T-helper 17 cell (primary cell): ENCODE measurements around the gene IREB2. TPM values are rescaled to one million over a fixed set of nuclear protein-coding genes. Genes with fewer than 3 reads are reported as not detected.

Experiments used
- ATAC-seq: fragments of 150-1000 bp; cut with Tn5 transposase; 2 replicates; pipeline ENCODE4 v1.10.0; 2021; ENCODE audit warnings: mild to moderate bottlenecking, moderate library complexity
- DNase-seq, 3 donors: peaks; one replicate each; pipeline versions ENCODE4 v3.0.0 to v3.0.0-alpha.2; 2020 to 2021
- H3K9me3 ChIP-seq: one replicate; pipeline ENCODE4 v1.7.0; 2013; ENCODE audit warnings: low read length, mild to moderate bottlenecking; ENCODE audit not compliant: control insufficient read depth, poor library complexity, severe bottlenecking
- H3K27ac Mint-ChIP-seq: one replicate; pipeline ENCODE4 v1.8.0; 2022; ENCODE audit warnings: mild to moderate bottlenecking, moderate library complexity, mixed read lengths
- H3K27me3 Mint-ChIP-seq: one replicate; pipeline ENCODE4 v1.8.0; 2022; ENCODE audit warnings: mixed read lengths
- H3K36me3 Mint-ChIP-seq: one replicate; pipeline ENCODE4 v1.8.0; 2022; ENCODE audit warnings: low read depth, mixed read lengths
- H3K4me1 Mint-ChIP-seq: one replicate; pipeline ENCODE4 v1.8.0; 2022; ENCODE audit warnings: mild to moderate bottlenecking, mixed read lengths
- H3K4me3 Mint-ChIP-seq: one replicate; pipeline ENCODE4 v1.8.0; 2022; ENCODE audit warnings: mild to moderate bottlenecking, moderate library complexity, mixed read lengths
- total RNA-seq, 4 donors: library from RNA in 2 of 4; stranded (reverse) in 2 of 4; gene quantifications; one replicate each; pipeline ENCODE4 v1.2.3 and lab custom pipeline; 2022 to 2026

Gene IREB2
- total RNA-seq, 2 donors from 2014 or later = 51.9 to 56.3 TPM

- Mint-ChIP-seq H3K27ac (peak overlapping the region; percentile 49), H3K27me3 (no peaks in the 10 kb centered on the region), H3K4me3 (no peak overlapping the region), H3K4me1 (peaks cover 58% of the 10 kb centered on the region), H3K36me3 (peaks cover 8% of the 10 kb centered on the region)
- no peak for ATAC-seq
- H3K9me3 ChIP-seq = no peaks in the 10 kb centered on the region
- no peak for DNase-seq
These were observed 11.4 kb downstream of the IREB2 start for GRCh38 chr15:78449220-78449999.

- Mint-ChIP-seq H3K27ac (peak overlapping the region; percentile 49), H3K27me3 (no peaks in the 10 kb centered on the region), H3K4me1 (peaks cover 63% of the 10 kb centered on the region), H3K36me3 (peaks cover 8% of the 10 kb centered on the region), H3K4me3 (no peak overlapping the region)
- ATAC-seq = no peak
- no peaks in the 10 kb centered on the region for H3K9me3 ChIP-seq
- no peak for DNase-seq
These were observed 12.4 kb downstream of the IREB2 start for GRCh38 chr15:78450285-78450858.

GRCh38 chr15:78452485-78452884 lies 14.5 kb downstream of the IREB2 start:
- DNase-seq (no peak), ATAC-seq (no peak)
- H3K27me3 Mint-ChIP-seq = no peaks in the 10 kb centered on the region
- H3K36me3 Mint-ChIP-seq = peaks cover 2% of the 10 kb centered on the region
- no peak overlapping the region for H3K4me3 Mint-ChIP-seq
- peaks cover 58% of the 10 kb centered on the region for H3K4me1 Mint-ChIP-seq
- no peaks in the 10 kb centered on the region for H3K9me3 ChIP-seq
- H3K27ac Mint-ChIP-seq = peak overlapping the region; percentile 90

GRCh38 chr15:78453447-78453846 lies 15.4 kb downstream of the IREB2 start:
- peaks cover 2% of the 10 kb centered on the region for H3K36me3 Mint-ChIP-seq
- H3K27ac Mint-ChIP-seq = peak overlapping the region; percentile 90
- no peaks in the 10 kb centered on the region for H3K27me3 Mint-ChIP-seq
- H3K4me3 Mint-ChIP-seq = peak overlapping the region; percentile 73
- no peak for ATAC-seq
- DNase-seq = no peak
- peaks cover 55% of the 10 kb centered on the region for H3K4me1 Mint-ChIP-seq
- no peaks in the 10 kb centered on the region for H3K9me3 ChIP-seq

GRCh38 chr15:78454992-78455391 lies 17.0 kb downstream of the IREB2 start:
- peaks cover 55% of the 10 kb centered on the region for H3K4me1 Mint-ChIP-seq
- peaks cover 2% of the 10 kb centered on the region for H3K36me3 Mint-ChIP-seq
- H3K9me3 ChIP-seq = no peaks in the 10 kb centered on the region
- DNase-seq = no peak
- peak overlapping the region; percentile 10 for H3K4me3 Mint-ChIP-seq
- no peaks in the 10 kb centered on the region for H3K27me3 Mint-ChIP-seq
- H3K27ac Mint-ChIP-seq = no peak overlapping the region
- ATAC-seq = peak; percentile 47

- no peak for DNase-seq
- H3K4me3 Mint-ChIP-seq = no peak overlapping the region
- peak overlapping the region; percentile 81 for H3K27ac Mint-ChIP-seq
- H3K9me3 ChIP-seq = no peaks in the 10 kb centered on the region
- H3K27me3 Mint-ChIP-seq = no peaks in the 10 kb centered on the region
- ATAC-seq = no peak
- H3K4me1 Mint-ChIP-seq = peaks cover 52% of the 10 kb centered on the region
- peaks cover 2% of the 10 kb centered on the region for H3K36me3 Mint-ChIP-seq
These were observed 17.7 kb downstream of the IREB2 start for GRCh38 chr15:78455749-78456148.

- H3K9me3 ChIP-seq = no peaks in the 10 kb centered on the region
- Mint-ChIP-seq H3K4me1 (peaks cover 57% of the 10 kb centered on the region), H3K27me3 (no peaks in the 10 kb centered on the region), H3K36me3 (peaks cover 2% of the 10 kb centered on the region), H3K27ac (peak overlapping the region; percentile 81), H3K4me3 (no peak overlapping the region)
- DNase-seq (no peak), ATAC-seq (no peak)
These were observed 18.4 kb downstream of the IREB2 start for GRCh38 chr15:78456426-78456825.

- DNase-seq (no peak), ATAC-seq (no peak)
- Mint-ChIP-seq H3K27me3 (no peaks in the 10 kb centered on the region), H3K27ac (peak overlapping the region; percentile 74), H3K4me3 (peak overlapping the region; percentile 45), H3K36me3 (no peaks in the 10 kb centered on the region), H3K4me1 (peaks cover 55% of the 10 kb centered on the region)
- no peaks in the 10 kb centered on the region for H3K9me3 ChIP-seq
These were observed 19.1 kb downstream of the IREB2 start for GRCh38 chr15:78457101-78457500.

- H3K9me3 ChIP-seq = no peaks in the 10 kb centered on the region
- H3K4me3 Mint-ChIP-seq = peak overlapping the region; percentile 36
- DNase-seq = no peak
- H3K4me1 Mint-ChIP-seq = peaks cover 37% of the 10 kb centered on the region
- no peaks in the 10 kb centered on the region for H3K27me3 Mint-ChIP-seq
- H3K36me3 Mint-ChIP-seq = peaks cover 6% of the 10 kb centered on the region
- peak overlapping the region; percentile 56 for H3K27ac Mint-ChIP-seq
- ATAC-seq = no peak
These were observed 22.7 kb downstream of the IREB2 start for GRCh38 chr15:78460737-78461136.

GRCh38 chr15:78461171-78461888 lies 23.3 kb downstream of the IREB2 start:
- Mint-ChIP-seq H3K4me3 (peak overlapping the region; percentile 36), H3K27me3 (no peaks in the 10 kb centered on the region), H3K4me1 (peaks cover 37% of the 10 kb centered on the region), H3K36me3 (peaks cover 6% of the 10 kb centered on the region), H3K27ac (peak overlapping the region; percentile 56)
- H3K9me3 ChIP-seq = no peaks in the 10 kb centered on the region
- peak; percentile 85 for ATAC-seq
- DNase-seq = no peak

GRCh38 chr15:78469031-78469430 lies 31.0 kb downstream of the IREB2 start:
- H3K27me3 Mint-ChIP-seq = no peaks in the 10 kb centered on the region
- no peak overlapping the region for H3K4me3 Mint-ChIP-seq
- no peak for DNase-seq
- peaks cover 2% of the 10 kb centered on the region for H3K36me3 Mint-ChIP-seq
- H3K4me1 Mint-ChIP-seq = peaks cover 2% of the 10 kb centered on the region
- H3K27ac Mint-ChIP-seq = no peak overlapping the region
- no peaks in the 10 kb centered on the region for H3K9me3 ChIP-seq
- ATAC-seq = no peak

- no peak overlapping the region for H3K4me3 Mint-ChIP-seq
- no peaks in the 10 kb centered on the region for H3K4me1 Mint-ChIP-seq
- H3K9me3 ChIP-seq = no peaks in the 10 kb centered on the region
- H3K36me3 Mint-ChIP-seq = no peaks in the 10 kb centered on the region
- DNase-seq (no peak), ATAC-seq (no peak)
- H3K27me3 Mint-ChIP-seq = no peaks in the 10 kb centered on the region
- H3K27ac Mint-ChIP-seq = peak overlapping the region; percentile 27
These were observed 39.3 kb downstream of the IREB2 start for GRCh38 chr15:78477295-78477694.

GRCh38 chr15:78479650-78480049 lies 41.6 kb downstream of the IREB2 start:
- DNase-seq = no peak
- Mint-ChIP-seq H3K4me3 (no peak overlapping the region), H3K4me1 (no peaks in the 10 kb centered on the region), H3K36me3 (no peaks in the 10 kb centered on the region), H3K27ac (no peak overlapping the region), H3K27me3 (no peaks in the 10 kb centered on the region)
- no peaks in the 10 kb centered on the region for H3K9me3 ChIP-seq
- no peak for ATAC-seq
